A549 (cell line): ENCODE measurements around the gene ADGRD1.

Experiments
- BHLHE40 ChIP-seq: IDR thresholded peaks from 2 replicates; pipeline ENCODE4 v1.6.1; 2012; ENCODE audit warnings: low read depth, low read length, inconsistent platforms
- CHD4 ChIP-seq: fragments of 200-600 bp; sonication (generic); IDR thresholded peaks from 2 replicates; pipeline ENCODE4 v1.6.1; 2016; ENCODE audit warnings: antibody characterized with exemption, mild to moderate bottlenecking, borderline replicate concordance
- KDM1A ChIP-seq: fragments of 200-600 bp; sonication (generic); IDR thresholded peaks from 2 replicates; pipeline ENCODE4 v1.6.1; 2016; ENCODE audit warnings: low read depth, mild to moderate bottlenecking
- KDM5A ChIP-seq: fragments of 200-600 bp; sonication (generic); IDR thresholded peaks from 2 replicates; pipeline ENCODE4 v1.6.1; 2016; ENCODE audit warnings: antibody characterized with exemption, mild to moderate bottlenecking
- MYC ChIP-seq: IDR thresholded peaks from 2 replicates; pipeline ENCODE4 v1.6.1; 2012; ENCODE audit warnings: mild to moderate bottlenecking, inconsistent platforms, low read length, improper control_type of control experiment, borderline replicate concordance
- POLR2A ChIP-seq: IDR thresholded peaks from 2 replicates; pipeline ENCODE4 v1.6.1; 2012; ENCODE audit warnings: mild to moderate bottlenecking, low read length
- TF ChIP-seq, protein P1 (sequence below): fragments of >200 bp; sonication (Bioruptor Twin); formaldehyde crosslinking; IDR thresholded peaks from 3 replicates; pipeline ENCODE4 v1.5.1; 2016
- TF ChIP-seq, protein P2 (sequence below): fragments of 200-600 bp; sonication (generic); IDR thresholded peaks from 2 replicates; pipeline ENCODE4 v1.6.1; 2016; ENCODE audit warnings: antibody characterized with exemption, mild to moderate bottlenecking, moderate library complexity

DNA sequence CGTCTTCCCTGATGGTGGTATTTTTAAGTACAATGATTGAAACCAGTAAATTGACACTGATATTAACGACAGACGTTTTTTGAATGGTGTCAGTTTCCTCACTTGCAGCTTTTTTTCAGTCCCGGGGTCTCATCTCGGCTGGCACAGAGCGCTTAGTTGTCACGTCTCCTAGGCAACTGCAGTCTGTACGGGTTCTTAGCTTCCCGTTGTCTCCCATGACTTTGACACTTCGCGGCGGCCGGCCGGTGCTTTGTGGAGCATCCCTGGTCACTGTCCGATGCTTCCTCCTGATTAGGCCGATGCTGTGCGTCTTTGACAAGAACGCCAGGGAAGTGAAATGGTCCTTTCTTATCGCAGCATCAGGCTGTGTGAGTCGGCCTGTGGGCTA, 67.4 kb downstream of the ADGRD1 start:
- TF ChIP-seq, protein P1, sequence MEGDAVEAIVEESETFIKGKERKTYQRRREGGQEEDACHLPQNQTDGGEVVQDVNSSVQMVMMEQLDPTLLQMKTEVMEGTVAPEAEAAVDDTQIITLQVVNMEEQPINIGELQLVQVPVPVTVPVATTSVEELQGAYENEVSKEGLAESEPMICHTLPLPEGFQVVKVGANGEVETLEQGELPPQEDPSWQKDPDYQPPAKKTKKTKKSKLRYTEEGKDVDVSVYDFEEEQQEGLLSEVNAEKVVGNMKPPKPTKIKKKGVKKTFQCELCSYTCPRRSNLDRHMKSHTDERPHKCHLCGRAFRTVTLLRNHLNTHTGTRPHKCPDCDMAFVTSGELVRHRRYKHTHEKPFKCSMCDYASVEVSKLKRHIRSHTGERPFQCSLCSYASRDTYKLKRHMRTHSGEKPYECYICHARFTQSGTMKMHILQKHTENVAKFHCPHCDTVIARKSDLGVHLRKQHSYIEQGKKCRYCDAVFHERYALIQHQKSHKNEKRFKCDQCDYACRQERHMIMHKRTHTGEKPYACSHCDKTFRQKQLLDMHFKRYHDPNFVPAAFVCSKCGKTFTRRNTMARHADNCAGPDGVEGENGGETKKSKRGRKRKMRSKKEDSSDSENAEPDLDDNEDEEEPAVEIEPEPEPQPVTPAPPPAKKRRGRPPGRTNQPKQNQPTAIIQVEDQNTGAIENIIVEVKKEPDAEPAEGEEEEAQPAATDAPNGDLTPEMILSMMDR, result no peak
- TF ChIP-seq KDM1A, result no peak
- no peak for TF ChIP-seq BHLHE40
- no peak for TF ChIP-seq POLR2A
- no peak for TF ChIP-seq KDM5A
- TF ChIP-seq MYC, result no peak
- TF ChIP-seq CHD4, result no peak
- TF ChIP-seq, protein P2, sequence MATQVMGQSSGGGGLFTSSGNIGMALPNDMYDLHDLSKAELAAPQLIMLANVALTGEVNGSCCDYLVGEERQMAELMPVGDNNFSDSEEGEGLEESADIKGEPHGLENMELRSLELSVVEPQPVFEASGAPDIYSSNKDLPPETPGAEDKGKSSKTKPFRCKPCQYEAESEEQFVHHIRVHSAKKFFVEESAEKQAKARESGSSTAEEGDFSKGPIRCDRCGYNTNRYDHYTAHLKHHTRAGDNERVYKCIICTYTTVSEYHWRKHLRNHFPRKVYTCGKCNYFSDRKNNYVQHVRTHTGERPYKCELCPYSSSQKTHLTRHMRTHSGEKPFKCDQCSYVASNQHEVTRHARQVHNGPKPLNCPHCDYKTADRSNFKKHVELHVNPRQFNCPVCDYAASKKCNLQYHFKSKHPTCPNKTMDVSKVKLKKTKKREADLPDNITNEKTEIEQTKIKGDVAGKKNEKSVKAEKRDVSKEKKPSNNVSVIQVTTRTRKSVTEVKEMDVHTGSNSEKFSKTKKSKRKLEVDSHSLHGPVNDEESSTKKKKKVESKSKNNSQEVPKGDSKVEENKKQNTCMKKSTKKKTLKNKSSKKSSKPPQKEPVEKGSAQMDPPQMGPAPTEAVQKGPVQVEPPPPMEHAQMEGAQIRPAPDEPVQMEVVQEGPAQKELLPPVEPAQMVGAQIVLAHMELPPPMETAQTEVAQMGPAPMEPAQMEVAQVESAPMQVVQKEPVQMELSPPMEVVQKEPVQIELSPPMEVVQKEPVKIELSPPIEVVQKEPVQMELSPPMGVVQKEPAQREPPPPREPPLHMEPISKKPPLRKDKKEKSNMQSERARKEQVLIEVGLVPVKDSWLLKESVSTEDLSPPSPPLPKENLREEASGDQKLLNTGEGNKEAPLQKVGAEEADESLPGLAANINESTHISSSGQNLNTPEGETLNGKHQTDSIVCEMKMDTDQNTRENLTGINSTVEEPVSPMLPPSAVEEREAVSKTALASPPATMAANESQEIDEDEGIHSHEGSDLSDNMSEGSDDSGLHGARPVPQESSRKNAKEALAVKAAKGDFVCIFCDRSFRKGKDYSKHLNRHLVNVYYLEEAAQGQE, result no peak
